Activated T-cell treated with anti-CD3 and anti-CD28 coated beads for 48 hours (primary cell): Measurements from ENCODE around the gene PLEKHA6.
"Not testable (repeated sequence)": the region's sequence is repeated elsewhere in the genome, so short reads cannot be mapped to it uniquely, and the experiment has no call there.

Experiments
- DNase-seq: peaks from one replicate; pipeline ENCODE4 v3.0.0-alpha.2; 2020; ENCODE audit warnings: low read depth

Gene PLEKHA6

DNA sequence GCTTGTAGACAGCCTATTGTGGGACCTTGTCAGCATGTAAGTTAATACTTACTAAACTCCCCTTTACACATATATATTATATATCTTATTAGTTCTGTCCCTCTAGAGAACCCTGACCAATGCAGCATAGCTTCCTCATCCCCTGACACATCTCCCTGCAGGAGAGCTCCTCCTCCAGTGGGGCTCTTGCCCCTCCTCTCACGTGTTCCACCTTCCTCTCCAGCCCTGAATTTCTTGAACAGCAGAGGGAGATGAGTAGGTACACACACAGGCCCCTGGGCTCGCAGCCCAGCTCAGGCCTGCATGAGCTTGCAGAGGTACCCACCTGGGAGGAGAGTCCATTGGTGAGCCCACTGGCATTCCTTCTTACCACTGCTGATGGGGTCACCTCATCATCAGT is 118.7 kb downstream of the PLEKHA6 start:
- DNase-seq, result no peak

DNA sequence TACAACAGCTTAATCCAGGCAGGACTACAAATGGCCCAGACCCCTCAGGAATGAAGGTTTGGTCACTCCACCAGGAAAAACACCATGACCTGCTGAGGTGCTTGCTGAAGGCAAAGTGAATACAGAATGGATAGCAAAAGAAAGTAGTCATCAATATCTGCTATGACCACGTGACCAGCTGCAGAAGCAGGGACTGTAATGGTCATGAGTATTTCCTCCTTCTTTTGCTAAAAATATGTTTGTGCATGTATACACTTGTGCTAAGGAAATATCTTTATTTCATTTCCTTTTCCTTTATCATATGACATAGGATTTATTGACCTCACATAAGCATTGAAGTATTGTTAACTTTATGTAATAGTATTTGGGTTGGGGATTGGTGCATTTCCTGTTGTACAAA is 119.5 kb downstream of the PLEKHA6 start:
- DNase-seq, result no peak

DNA sequence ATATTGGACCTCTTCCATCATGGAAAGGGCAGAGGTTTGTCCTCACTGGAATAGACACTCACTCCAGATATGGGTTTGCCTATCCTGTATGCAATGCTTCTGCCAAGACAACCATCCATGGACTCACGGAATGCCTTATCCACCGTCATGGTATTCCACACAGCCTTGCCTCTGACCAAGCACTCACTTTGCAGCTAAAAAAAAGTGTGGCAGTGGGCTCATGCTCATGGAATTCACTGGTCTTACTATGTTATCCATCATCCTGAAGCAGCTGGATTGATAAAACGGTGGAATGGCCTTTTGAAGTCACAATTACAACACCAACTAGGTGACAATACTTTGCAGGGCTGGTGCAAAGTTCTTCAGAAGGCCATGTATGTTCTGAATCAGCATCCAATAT is 120.3 kb downstream of the PLEKHA6 start:
- DNase-seq, result not testable (repeated sequence)

DNA sequence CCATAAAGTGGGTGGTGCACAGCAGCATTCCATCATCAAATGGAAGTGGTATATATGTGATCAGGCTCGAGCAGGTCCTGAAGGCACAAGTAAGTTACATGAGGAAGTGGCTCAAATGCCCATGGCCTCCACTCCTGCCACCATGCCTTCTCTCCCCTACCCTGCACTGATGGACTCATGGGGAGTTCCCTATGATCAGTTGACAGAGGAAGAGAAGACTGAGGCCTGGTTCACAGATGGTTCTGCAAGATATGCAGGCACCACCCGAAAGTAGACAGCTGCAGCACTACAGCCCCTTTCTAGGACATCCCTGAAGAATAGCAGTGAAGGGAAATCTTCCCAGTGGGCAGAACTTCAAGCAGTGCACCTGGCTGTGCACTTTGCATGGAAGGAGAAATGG is 121.2 kb downstream of the PLEKHA6 start:
- not testable (repeated sequence) for DNase-seq

DNA sequence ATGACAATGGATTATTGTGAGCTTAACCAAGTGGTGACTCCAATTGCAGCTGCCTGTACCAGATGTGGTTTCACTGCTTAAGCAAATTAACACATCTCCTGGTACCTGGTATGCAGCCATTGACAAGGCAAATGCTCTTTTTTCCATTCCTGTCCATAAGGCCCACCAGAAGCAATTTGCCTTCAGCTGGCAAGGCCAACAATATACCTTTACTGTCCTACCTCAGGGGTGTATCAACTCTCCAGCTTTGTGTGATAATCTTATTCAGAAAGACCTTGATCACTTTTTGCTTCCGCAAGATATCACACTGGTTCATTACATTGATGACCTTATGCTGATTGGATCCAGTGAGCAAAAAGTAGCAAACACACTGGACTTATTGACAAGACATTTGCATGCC is 122.2 kb downstream of the PLEKHA6 start:
- DNase-seq, result not testable (repeated sequence)

DNA sequence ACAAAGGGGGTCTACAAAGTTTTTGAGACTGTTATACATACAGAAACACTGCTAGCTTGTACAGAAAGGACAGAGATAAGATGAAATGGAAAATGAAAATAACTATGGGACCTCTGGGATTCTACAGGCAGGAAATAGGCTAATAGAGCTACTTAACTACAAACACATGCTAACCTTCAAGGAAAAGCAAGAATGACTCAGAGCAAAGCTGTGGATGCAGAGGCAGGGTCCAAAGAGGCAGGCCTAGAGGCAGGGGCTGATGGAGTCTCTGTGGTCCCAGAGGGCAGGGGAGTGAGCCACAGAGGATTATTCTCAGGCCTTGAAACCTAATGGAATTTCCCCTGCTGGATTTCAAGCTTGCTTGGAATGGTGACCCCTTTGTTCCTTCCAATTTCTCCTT is 127.2 kb downstream of the PLEKHA6 start:
- DNase-seq, result no peak

DNA sequence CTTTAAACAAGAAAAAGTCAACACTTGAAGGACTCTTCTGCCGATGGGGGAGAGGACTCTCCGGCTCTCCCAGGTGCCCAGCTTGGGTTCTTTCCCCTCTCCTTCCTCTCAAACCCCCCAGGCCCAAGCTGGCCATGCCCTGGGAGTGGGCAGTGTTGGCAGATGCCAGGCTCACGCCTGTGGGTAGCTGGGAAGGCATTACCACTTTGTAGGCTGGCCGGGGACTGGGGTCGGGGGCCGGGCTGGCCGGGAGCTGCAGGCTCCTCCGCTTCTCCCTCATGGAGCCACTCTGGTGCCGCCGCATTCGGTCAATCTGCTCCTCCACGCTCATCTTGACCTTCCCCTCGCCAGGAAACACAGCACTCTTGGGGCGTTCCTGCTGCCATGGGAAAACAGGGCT is 129.5 kb downstream of the PLEKHA6 start:
- no peak for DNase-seq

DNA sequence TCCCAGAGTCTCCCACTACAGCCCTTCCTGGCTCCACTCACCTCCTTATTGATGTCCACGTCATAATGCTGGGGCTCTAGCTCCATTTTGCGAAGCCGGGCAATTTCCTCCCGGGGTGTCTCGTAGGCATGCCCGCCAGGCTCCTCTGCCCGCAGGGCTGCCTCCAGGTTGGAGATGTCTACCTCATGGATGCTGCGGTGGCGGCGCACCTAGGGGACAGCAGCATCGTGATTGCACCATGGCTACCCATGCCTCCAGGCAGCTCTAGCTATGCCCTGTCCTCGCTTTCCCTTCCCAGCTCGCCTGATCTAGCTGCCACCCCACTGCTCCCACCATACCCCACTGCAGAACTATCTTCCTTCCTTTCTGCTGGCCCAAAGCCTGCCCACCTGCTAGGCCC is 130.8 kb downstream of the PLEKHA6 start:
- DNase-seq, result no peak

DNA sequence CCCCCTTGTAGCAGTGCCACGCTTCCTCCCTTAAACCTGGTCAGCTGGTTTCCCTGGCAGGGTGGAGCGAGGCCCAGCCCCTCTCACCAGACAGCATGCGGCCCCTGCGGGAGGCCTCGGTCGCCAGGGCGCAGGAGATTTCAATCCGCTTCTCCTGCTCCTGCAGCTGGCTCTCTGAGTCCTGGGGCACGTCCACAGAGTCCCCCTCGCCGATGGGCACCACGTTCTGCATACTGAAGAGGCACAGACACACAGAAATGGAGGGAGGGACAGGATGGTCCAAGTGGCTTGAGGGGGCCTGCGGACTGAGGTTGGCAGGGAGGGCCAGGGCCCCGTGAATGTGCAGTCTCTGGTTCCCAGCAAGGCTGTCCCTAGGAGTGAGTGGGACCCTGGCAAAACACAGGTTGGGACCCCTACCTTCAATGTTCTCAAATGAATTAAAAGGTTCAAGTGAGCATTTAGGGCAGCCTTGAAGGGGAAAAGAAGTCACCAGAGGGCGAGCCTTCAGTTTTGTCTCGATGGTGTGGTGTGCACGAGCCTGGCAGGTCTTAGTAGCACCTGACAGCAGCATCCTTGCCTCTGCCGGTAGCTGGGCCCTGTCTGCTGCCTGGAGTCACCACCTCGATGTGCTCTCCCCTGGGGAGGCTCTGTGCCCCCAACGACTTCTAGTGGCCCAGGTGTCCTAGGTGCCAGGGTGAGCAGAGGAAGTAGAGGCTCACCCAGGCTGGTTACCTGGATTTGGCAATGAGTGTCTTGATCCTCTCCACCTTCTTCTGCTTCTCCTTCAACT is 131.5 kb downstream of the PLEKHA6 start:
- no peak for DNase-seq

DNA sequence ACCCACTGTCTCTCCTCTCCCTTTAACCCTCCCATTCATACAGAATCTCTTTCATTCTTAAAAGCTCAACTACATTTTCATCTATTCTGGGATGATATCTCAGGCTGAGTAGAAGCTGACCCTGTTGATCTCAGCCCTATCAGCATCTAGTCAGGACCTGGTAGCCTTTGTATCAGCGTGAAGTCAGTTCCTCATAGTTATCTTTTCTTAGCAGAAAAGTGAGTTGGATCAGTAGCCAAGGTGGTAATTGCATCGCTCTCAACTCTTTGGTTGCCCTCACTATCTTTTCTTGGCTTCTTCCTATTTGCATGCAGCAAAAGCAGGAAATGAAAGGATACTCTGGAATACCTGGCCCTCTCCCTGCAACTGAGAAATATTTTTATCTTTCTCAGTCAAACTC is 132.4 kb downstream of the PLEKHA6 start:
- no peak for DNase-seq

DNA sequence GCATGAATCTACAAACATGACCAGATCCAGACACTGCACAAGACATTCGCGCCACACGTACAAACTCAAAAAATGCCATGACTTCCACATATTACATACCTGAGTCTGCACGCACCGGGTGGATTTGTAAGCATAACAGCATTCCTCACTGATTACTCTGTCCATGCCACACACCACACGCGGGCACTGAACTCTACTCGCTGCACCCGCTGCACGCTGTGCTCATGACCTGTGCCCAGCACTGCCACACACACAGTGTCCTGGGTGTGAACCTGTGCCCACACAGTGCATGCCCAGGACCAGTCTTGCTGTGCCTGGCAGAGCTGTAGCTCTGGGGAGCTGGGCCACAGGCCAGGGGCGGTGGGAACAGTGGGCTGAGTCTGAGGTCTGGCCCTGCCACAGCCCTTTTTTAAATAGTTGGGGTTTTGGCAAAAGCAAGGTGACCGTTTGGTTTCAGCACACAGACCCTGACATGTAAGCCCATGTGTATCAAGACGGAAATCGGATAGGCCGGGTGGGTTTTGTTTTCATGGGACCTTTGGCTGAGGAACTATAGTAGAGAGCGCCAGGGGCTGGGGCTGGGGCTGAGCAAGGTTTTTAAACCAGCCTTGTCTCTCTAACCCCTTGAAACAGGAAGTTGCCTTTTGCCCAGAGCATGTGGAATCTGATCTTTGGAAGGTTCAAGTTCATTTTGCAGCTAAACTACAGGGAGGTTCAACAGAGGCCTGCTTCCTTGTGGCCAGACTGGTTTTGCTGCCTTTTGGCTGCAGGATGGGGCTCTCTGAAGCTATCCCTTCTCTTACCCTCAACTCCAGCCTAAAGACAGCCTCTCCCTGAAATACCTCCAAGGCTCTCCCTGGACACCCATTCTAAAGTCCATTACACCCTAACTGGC is 133.6 kb downstream of the PLEKHA6 start:
- no peak for DNase-seq

DNA sequence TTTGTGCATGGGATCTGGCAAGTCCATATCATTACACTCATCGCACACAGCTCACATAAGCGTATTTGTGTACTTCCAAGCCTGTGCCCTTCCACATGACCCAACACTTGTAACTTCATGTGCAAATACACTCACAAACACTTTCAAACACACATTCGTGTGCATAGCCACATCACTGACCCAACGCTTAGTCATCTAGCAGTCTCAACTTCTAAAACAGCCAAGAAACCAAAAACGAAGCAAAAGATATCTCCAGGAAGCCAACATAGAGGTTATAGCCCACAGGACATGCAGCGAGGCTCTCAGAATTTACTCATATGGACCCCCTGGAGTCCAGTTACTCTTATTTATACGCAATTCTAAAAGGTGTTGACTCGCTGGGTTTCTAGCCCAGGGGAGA is 135.1 kb downstream of the PLEKHA6 start:
- no peak for DNase-seq

DNA sequence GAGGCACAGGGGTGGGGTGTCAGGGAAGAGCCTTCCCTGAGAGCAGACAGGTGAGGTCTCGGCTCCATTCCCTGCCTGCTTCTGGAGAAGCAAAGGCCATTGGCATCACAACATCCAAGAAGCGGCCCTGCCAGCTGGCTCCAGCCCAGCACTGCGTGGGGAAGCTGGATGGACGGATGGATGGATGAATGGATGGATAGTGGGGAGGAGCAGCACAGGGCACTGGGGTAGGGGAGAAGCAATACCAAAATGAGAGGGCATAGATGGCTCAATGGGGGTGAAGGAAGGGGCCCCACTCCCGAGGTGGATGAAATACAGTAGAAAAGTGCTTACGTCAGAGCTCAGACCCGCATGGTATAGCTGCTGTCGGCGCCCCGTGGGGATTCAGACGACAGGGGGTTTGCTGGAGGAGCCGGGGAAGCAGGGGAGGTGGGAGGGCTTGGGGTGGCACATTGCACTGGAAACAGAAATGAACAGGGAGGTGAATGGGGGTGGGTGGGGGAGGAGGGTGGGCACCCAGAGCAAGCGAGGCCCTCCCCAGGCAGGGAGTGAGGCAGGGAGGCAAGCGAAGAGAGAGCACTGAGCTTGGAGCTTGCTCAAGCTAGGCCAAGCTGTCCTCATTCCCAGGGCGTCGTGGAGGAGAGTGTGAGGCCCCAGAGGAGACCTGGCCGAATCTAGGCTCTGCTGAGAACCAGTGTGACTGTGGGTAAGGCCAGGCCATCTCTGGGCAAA is 136.4 kb downstream of the PLEKHA6 start:
- no peak for DNase-seq

DNA sequence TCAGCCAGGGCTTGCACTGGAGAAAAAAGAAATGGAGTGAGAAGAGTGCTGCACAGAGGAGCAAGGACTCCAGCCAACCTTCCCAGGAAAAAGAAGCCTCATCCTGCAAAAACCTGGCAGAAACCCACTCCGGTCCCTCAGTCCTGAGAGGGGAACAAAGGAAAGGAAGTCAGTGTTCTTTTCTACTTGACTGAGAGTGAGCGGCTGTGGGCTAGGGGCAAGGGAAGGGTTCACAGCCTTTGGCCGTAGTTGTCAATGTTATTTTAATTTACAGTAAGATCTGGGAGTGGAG is 137.0 kb downstream of the PLEKHA6 start:
- DNase-seq, result no peak

DNA sequence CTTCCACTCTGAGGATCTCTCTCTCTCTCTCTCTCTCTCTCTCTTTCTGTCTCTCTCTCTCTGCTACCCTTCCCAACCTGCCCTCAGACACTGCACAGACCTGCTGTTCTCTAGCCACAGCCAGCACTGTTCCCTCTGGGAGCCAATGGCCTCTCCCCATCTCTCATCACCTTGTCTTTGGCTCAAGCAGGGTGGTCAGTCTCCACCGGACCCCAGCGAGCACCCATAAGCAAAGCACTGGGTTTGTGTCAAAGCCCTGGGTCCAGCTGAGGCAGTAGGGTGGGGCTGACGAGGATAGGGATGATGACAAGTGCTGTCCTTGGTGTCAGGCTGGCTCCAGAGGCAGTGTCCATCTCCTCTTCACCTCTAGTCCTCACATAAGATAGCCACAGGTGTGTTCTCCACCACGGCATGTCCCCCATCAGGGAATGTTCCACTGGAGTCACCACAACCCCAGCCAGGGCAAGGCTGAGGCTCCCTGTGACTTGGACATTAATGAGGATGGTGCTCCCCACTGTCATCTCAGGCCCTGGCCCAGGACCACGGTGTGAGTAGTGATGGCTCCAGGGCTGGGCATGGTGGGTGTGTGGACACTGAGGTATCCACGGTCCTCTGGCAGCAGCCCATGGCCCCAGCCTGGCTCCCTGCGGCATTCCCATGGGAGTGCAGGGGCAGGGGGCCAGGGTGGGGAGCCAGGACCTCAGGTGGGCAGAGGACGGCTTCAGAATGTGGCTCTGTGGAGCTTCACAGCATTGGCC is 137.5 kb downstream of the PLEKHA6 start:
- DNase-seq, result no peak

DNA sequence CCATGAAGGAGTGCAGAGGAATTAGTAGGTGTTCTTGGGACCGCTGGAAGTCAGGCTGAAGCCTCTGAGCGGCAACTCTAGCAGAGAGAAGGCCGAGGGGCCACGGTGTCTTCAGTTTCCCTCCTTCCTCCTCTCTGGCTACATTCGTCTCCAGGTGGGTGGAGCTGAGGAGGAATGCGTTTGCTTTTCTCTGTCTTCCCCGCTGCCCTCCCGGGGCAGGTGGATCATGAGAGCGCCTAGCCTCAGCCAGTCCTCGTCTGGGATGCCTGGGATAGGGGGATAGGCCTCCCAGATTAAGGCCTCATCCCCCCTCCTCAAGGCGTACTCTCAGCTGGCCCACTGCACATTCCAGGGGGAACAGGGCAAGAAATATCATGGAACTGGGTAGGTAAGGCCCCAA is 138.5 kb downstream of the PLEKHA6 start:
- DNase-seq, result no peak

DNA sequence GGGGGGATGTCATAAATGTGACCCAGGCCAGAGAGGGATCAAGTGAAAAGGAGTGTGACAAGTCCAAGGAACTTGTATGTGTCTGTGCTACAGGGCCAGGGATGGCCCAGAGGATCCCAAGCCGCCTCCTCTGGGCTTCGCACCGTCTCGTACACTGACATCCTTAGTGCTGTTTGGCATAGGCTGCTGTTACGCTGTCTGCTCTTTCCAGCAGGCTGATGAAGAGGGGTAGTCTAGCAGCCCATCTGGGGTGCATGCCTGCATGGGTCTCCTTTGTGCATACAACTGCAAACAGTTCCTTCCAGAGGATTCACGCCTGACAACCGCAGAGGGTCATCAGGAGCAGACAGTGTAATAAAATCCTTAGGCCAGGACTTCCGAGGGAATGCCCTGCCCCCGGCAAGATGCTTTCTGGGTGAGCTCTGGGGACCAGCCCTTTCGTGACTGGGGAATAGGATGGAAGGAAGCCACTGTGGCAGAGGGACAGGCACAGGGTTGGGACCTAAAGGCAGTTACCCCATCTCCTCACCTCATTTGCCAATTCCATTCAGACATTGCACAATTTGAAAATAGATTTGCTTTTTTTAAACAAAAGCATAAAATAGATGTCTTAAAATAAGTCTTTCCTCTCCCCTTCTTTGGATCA is 139.6 kb downstream of the PLEKHA6 start:
- no peak for DNase-seq

DNA sequence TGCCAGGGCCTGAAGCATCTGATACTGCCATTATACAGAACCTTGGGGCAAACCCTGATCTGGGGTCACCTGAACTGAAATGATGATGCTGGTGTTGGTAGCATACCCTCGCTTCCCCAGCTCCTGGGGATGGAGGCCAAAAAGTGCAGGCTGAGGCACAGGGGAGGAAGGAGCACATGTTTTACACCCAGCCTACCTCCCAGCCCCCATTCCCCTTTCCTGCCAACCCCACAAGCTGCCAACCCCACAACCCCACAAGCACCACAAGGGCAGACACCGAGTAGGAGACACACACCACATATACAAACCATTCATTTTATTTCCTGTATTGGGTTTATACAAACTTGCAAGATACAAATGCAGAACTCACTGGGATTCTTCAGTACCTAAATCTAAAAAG is 141.2 kb downstream of the PLEKHA6 start:
- DNase-seq, result no peak

DNA sequence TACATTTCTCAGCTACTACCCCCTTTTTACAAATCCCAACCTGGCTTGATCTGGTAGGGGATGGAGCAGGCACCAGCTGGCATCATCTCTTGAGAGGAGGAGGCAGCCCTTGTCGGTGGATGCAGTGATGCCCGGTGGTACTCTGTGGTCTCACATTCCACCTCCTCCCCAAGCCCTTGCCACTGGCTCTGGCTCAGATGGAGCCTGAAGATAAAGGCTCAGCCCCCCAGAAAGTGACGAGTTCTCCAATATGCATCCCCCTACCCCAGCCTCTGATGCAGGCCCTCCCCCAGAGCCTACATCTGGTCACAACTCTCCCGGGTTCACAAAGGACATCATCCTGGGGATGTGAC is 142.1 kb downstream of the PLEKHA6 start:
- DNase-seq, result no peak

DNA sequence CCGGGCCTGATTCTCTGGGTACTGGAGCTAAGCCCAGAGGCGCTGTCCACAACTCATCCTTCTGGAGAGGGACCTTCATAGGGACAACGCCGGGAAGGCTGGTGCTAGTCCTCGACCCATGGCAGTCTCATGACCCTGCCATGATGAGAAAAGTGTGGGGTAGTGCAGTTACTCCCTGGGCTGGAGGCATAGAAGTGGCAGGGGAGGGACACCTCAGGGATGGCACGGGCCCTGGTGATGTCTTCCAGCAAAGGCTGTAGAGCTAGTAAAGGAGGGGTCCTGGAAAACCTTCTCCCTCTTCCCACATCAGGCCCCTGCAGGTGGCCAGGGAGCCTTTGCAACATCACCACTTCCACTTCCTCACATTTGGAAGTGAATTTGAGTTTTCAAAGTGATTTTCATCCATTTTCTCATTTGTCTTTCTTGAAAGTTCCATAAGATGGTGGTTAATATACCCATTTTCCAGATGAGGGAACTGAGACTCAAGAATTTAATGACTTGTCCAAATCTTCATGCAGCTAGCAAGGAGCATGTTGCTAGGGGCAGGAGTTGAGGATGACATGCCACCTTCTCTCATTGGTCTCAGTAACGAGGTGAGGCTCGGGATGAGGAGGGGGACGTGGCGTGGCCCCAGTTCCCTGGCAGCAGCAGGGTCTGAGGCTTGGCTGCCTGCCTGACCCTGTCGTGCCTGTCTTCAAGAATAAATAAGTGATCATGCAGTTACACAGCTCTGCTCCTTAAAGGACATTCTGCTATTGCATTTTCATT is 142.7 kb downstream of the PLEKHA6 start:
- DNase-seq, result no peak

DNA sequence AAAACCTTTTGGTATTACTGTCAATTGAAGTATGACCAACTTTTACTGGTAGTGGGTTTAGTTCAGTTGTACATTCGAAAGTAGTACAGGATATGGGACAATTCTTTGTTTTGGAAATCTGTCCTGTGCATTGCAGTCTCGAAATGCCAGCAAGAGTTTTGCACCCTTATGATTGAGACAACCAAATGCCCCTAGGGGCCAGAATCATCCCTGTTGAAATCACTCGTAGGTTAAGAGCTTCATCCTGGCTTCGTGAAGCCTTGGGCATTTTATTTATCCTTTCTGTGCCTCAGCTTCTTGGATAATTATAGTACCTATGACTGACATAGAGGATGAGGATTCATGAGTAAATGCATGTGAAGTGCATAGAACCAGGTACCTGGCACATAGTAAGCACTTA is 143.5 kb downstream of the PLEKHA6 start:
- no peak for DNase-seq
